Measurements from ENCODE around the gene BCOR.

Gene BCOR

GRCh38 chrX:40061871-40062524 is 35.8 kb downstream of the BCOR start:
- DNase-seq, result peak; percentile 21 to 34

GRCh38 chrX:40061005-40061404 is 36.8 kb downstream of the BCOR start:
- DNase-seq, result no peak

- DNase-seq, result no peak
These were observed 37.4 kb downstream of the BCOR start for GRCh38 chrX:40060356-40060845.

- peak; percentile 91 to 95 for DNase-seq
These were observed 39.0 kb downstream of the BCOR start for GRCh38 chrX:40058719-40059118.

- no peak for DNase-seq
These were observed 40.4 kb downstream of the BCOR start for GRCh38 chrX:40057405-40057804.

- DNase-seq, result no peak
These were observed 41.3 kb downstream of the BCOR start for GRCh38 chrX:40056420-40056819.

GRCh38 chrX:40055495-40055894 is 42.3 kb downstream of the BCOR start:
- DNase-seq, result no peak

GRCh38 chrX:40054793-40055192 is 43.0 kb downstream of the BCOR start:
- no peak for DNase-seq

GRCh38 chrX:40050532-40050931 is 47.2 kb downstream of the BCOR start:
- DNase-seq, result no peak

GRCh38 chrX:40049084-40049641 is 48.6 kb downstream of the BCOR start:
- no peak for DNase-seq

- DNase-seq, result no peak
These were observed 50.3 kb downstream of the BCOR start for GRCh38 chrX:40047485-40047884.

GRCh38 chrX:40043895-40044294 is 53.9 kb downstream of the BCOR start:
- DNase-seq, result no peak

GRCh38 chrX:40041915-40042314 is 55.8 kb downstream of the BCOR start:
- DNase-seq, result no peak

GRCh38 chrX:40040686-40041461 is 56.9 kb downstream of the BCOR start:
- DNase-seq, result no peak

GRCh38 chrX:40039887-40040286 is 57.9 kb downstream of the BCOR start:
- DNase-seq, result no peak

GRCh38 chrX:40037367-40037766 is 60.4 kb downstream of the BCOR start:
- DNase-seq, result no peak

GRCh38 chrX:40035726-40036125 is 62.0 kb downstream of the BCOR start:
- DNase-seq, result no peak

- DNase-seq, result no peak
These were observed 65.8 kb downstream of the BCOR start for GRCh38 chrX:40031911-40032310.

GRCh38 chrX:40030205-40030604 is 67.6 kb downstream of the BCOR start:
- DNase-seq, result no peak

- no peak for DNase-seq
These were observed 75.3 kb downstream of the BCOR start for GRCh38 chrX:40022421-40022820.

GRCh38 chrX:40021647-40022046 is 76.1 kb downstream of the BCOR start:
- DNase-seq, result no peak

- DNase-seq, result peak; percentile 18 to 64
These were observed 78.2 kb downstream of the BCOR start for GRCh38 chrX:40019541-40019940.

GRCh38 chrX:40018041-40018440 is 79.7 kb downstream of the BCOR start:
- no peak for DNase-seq

- no peak for DNase-seq
These were observed 81.0 kb downstream of the BCOR start for GRCh38 chrX:40016749-40017148.
